Measurements from ENCODE around the gene PARD3B. TPM values are rescaled to one million over a fixed set of nuclear protein-coding genes. Genes with fewer than 3 reads are reported as not detected.

PARD3B gene
- polyA plus RNA-seq, 4 donors, result 35.7 to 40.4 (median 37.9) TPM

DNA sequence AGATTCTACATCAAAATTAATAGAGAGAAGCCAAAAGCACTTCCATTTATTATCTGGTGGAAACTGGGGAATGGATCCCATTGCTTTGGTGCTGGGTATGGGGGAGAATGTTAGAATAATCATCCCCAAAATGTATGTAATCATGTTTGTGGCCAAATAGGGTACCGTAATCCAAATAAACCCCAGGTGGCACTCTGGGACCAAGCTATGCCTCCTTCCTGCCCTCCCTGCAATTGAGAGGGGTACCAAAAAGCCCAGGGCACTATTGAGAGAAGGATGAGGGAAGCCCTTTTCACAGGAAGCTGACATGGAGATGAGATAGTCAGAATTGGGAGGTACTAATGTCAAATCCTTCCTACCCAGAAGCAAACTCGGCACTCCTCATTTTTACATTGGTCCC lies 1051.3 kb downstream of the PARD3B start:
- DNase-seq (ENCODE audit: low read depth in 4 of 4, low spot score in 3 of 4), result no peak

- DNase-seq (ENCODE audit: low read depth in 4 of 4, low spot score in 3 of 4), result no peak
These were observed 1060.5 kb downstream of the PARD3B start for GRCh38 chr2:205605638-205606304.

DNA sequence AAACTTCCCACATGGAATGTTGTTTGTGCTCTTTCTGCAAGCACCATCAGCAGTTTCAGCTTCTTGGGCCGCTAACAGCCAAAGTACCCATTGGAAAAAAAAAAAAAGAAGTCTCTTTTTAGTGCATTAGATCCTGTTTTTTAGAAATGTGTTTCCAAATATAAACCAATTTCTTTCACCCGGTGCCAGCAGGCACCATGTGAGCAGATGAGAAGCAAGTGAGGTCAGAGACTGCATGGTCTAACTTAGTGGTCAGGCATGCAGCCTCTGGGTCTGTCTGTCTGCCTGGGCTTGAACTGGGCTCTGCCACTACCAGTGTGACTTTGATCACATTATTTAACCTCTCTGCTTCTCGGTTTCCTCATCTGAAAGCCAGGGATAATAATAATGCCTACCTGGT lies 1061.9 kb downstream of the PARD3B start:
- no peak for DNase-seq (ENCODE audit: low read depth in 4 of 4, low spot score in 3 of 4)

- DNase-seq (ENCODE audit: low read depth in 4 of 4, low spot score in 3 of 4), result no peak
These were observed 1063.8 kb downstream of the PARD3B start for GRCh38 chr2:205609113-205609512.

DNA sequence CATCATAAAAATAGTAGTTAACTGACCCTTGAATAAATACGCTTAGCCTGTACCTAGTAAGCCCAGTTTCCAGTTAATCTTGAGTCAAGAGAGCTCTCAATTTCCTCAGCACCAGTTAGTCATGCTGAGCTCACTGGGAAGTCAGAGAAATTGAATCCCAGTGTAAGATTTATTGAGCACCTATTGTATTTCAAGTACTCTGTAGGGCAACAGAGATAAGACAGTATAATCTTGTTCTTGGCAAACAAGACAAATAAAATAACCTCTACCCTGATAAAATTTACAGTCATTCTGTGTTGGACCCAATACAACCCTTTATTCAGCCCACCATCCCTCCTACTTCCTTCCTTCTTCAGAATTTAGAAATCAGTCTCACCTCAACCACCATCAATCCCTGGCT lies 1065.2 kb downstream of the PARD3B start:
- DNase-seq (ENCODE audit: low read depth in 4 of 4, low spot score in 3 of 4), result no peak

GRCh38 chr2:205612636-205613035 lies 1067.4 kb downstream of the PARD3B start:
- no peak for DNase-seq (ENCODE audit: low read depth in 4 of 4, low spot score in 3 of 4)

DNA sequence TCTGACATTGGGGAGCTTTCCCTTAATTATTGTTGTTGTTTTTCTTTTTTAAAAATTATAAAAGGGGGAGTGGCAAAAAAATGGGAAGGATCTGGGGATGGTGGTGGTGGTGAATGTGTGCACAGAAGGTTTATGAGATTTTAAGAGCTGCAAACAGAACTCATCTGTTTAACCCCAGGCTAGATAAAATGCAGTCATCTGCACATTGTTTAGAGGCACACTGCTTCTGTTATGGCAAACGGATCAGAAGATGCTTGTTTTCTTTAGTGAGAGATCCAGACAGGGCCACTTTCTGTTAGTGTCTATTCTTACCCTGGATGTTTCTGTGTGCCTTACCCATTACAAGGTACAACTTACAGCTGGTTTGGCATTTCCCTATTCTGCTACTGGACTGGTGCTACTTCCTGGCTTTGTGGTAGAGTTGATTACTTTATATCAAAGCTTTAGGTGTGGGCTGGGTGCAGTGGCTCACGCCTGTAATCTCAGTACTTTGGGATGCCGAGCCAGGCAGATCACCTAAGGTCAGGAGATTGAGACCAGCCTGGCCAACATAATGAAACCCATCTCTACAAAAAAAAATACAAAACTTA lies 1068.8 kb downstream of the PARD3B start:
- DNase-seq (ENCODE audit: low read depth in 4 of 4, low spot score in 3 of 4), result no peak

DNA sequence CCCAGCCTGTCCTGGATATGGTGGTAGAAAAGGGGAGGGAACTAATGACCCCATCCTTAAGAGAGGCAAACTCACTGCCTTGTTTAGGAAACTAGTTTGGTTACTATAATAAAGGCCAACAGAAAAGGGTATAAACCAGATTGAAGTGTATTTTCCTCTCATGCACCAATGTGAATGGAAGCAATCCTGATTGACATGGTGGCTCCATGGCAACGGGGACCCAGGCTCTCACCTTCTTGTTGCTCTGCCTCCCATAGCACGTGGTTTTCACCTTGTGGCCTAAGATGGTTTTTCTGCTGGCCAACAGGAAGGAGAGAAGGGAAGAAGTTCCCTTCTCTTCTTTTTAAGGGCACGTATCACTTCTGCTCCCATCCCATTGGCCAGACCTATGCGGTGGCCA lies 1069.7 kb downstream of the PARD3B start:
- no peak for DNase-seq (ENCODE audit: low read depth in 4 of 4, low spot score in 3 of 4)

- no peak for DNase-seq (ENCODE audit: low read depth in 4 of 4, low spot score in 3 of 4)
These were observed 1072.6 kb downstream of the PARD3B start for GRCh38 chr2:205617905-205618304.

DNA sequence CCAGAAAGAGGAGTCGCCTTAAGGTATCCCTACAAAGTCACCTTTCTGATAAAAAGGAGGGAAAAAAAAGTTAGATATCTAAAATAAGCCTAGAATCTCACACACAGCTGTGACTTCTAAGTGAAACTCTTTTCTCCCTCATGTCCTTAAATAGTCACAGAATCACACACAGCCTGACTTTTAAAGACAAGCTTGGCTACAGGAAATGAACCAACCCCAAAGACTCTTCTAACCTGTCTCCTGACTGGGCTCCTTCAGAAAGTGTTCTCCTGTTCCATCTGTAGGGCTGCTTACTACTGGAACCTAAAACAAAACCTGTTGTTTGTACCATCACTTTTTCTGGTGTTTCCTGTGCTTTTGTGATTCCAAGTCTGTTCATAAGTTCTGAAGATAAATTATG lies 1074.3 kb downstream of the PARD3B start:
- no peak for DNase-seq (ENCODE audit: low read depth in 4 of 4, low spot score in 3 of 4)

DNA sequence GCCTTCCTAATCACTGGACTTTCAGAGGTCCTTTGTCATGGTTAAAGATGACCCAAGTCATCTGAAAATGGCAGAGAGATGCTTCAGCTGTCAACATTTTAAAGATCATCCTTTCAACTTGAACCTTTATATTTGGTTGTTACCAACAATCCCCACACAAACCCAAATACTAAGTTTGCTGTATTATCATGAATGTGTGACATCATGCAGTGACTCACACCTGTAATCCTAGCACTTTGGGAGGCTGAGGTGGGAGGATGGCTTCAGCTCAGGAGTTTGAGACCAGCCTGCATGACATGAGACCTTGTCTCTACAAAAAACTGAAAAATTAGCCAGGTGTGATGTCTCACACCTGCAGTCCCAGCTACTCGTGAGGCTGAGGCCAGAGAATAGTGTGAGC lies 1081.8 kb downstream of the PARD3B start:
- DNase-seq (ENCODE audit: low read depth in 4 of 4, low spot score in 3 of 4), result no peak

GRCh38 chr2:205628422-205628821 lies 1083.1 kb downstream of the PARD3B start:
- DNase-seq (ENCODE audit: low read depth in 4 of 4, low spot score in 3 of 4), result no peak

DNA sequence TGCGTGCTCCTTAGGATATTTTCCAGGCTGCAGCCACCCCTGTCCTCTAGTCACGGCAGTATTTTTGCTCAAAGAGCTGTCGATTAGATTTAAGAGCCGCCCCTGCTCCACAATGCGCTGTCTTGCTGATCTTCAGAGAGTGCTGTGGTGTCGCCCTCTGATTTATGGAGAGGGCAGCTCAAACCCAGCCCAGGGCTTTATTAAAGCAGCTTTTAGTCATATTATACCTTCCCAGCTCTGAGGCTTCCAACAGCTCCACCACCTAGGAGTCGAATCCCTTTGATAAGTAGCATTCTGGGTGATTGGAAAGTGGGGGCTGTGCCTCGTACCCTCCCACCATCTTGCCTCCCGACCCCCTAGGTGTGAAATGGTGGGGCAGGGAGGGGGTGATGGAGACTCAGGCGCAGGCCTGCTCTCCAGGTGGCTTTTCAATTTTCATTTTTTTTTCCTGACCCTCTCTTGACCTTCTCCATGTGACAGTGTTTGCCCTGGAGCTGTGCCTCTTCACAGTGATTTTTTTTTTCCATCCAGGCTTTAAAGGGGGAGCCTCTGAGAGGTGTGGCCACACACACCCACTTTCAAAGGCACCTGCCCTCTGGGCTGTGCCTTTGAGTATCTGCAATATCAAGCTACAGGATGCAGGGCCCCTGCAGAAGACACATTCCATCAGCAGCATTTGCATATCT lies 1084.0 kb downstream of the PARD3B start:
- no peak for DNase-seq (ENCODE audit: low read depth in 4 of 4, low spot score in 3 of 4)

DNA sequence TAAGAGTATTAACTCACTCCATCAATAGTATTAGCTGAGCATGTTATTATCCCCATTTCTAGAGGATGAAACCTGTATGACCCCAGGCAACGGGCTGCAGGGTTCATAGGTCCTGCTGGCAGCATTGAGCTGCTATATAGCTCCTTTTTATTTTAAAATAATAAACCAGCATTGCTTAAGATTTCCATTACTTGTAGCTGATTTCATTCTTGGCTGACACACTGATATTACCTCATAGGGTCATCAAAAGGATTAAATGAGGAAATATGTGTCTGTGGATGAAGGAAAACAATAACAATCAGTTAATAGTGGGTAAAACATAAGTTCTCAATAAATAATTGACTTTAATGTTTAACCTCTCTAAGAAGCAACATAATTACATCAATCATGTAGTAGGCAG lies 1088.7 kb downstream of the PARD3B start:
- DNase-seq (ENCODE audit: low read depth in 4 of 4, low spot score in 3 of 4), result no peak

DNA sequence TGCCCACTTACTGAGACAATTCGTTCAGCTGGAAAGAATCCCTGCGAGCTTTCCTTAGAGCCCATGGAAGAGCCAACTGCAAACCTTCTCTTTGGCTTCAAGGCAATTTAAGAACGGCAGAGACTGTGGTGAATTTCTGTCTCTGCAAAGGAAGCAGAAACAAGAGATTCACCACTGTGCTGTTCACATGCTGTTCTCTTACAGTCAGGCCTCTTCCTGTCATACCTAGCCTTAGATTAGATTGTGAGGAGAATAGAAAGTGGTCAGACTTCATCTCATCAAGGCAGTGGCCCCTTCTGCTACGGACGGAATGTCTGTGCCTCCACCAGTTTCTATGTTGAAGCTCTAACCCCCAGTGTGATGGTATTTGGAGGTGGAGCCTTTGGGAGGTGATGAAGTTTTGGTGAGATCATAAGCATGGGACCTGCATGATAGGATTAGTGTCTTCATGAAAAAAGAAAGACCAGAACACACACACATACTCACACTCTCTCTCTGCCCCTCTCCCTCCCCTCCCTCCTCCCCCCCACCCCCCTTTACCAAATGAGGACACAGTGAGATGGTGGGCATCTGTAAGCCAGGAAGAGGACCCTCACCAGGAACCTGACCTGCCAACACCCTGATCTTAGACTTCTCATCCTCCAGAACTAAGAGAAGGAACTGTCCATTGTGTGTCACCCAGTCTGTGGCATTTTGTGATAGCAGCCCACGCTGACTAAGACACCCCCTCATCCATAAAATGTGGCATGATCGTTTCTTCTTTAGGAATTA lies 1091.5 kb downstream of the PARD3B start:
- no peak for DNase-seq (ENCODE audit: low read depth in 4 of 4, low spot score in 3 of 4)

- no peak for DNase-seq (ENCODE audit: low read depth in 4 of 4, low spot score in 3 of 4)
These were observed 1092.0 kb downstream of the PARD3B start for GRCh38 chr2:205637320-205637602.

DNA sequence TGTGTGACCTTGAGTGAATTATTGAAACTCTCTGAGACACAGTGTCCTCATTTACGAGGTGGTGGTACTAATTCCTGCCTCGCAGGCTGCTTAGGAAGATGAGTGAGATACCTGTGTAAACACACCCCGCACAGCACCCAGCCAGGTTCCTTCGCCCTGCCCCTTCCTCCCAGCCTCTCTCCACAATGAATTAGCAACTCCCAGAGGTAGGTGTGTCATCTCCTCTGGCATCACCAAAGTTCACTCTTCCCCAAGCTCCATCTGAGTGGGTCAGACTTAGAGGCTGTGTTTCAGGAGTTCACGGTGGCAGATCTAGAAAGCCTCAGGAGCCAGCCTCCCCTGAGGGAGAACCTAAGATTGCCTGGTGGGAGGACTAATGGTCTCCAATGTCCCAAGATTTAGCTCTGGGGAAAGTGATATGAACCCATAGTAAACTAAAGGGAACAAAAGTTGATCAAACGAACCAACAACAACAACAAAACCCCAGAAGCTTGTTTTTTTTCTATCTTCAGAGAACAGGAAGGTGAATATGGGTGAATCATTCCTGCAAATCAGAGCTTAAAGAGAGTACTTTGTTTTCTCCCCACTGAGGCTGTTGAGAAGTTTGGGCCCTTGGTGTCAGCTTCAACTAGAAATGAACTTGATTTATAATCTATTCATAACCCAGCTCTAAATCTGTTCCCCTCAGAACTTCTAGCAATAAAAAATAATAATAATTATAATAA lies 1092.7 kb downstream of the PARD3B start:
- no peak for DNase-seq (ENCODE audit: low read depth in 4 of 4, low spot score in 3 of 4)

DNA sequence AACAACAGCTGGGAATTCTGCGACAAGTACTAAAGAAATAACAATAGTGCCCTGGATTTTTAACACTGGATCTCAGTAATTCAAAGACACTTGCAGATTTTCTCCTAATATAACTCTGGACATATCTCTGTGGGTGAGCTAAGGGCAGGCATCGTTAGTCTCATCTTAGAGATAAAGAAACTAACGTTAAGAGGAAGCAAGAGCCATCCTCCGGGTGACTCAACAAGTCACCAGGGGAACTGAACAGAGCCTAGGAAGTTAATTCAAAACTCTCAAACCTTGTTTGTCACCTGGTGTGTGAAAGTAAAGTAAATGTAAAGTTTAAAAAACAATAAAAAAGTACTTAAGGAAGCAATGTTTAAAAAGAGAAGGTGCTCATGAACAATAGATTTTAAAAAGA lies 1095.4 kb downstream of the PARD3B start:
- DNase-seq (ENCODE audit: low read depth in 4 of 4, low spot score in 3 of 4), result no peak

DNA sequence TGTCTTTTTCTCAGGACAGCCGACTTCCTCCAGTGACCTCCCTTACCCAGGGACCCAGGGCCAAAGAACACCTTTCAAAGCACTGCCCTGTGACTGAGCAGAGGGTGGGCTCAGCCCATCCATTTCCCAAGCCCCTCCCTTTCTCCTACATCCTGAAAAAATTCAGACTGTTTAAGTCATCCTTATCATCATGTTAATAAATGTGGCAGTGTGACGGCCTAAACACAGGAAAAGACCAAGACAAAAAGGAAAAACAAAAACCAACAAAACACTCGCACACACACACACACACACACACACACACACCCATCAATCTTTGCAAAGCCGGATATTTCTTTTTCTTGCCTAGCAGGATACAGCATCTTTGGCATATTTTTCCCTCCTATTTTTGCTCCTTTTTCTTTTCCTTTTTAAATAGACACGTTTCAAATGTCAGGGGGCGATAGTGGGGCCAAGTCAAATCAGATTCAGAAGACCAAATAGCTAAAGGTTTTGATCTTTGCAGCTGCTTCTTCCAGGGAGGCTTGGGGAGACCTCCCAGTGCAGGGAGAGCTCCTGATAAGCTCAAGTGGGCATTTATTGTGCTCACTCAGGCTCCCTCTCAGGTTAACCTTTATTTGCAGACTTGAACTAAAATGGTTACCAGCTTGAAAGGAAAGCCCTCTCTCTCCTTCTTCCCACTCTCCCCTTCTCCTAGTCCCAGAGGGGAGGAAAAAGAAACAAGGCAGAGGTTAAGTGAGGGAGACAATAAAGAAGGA lies 1097.5 kb downstream of the PARD3B start:
- DNase-seq (ENCODE audit: low read depth in 4 of 4, low spot score in 3 of 4), result peak in 1 of 4 donors; percentile 28

DNA sequence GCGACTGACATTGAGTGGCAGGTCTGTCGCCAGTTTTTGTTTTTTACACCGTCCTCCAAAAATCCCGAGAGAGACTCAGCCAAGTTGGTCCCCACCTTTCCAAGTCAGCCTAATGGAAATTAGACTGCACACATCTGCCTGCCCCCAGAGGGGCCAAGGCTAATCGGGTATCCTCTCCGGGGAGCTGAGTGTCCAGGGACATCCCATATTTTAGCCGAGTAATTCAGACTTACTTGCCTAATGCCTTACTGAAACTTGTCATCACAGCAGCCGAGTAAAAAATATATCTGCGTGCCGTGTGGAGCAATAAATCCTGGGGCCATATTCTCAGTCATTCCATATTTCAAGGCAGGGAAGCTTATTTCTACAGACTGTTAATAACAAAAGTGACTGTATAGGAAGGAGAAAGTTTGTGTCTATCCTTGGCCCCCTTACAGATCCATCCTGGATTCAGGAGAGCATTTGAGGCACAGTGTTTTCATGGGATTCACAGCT lies 1098.2 kb downstream of the PARD3B start:
- no peak for DNase-seq (ENCODE audit: low read depth in 4 of 4, low spot score in 3 of 4)
